ENCODE data around the gene PPME1. TPM values are rescaled to one million over a fixed set of nuclear protein-coding genes. Genes with fewer than 3 reads are reported as not detected.

The PPME1 gene
- 35.9 and 38.1 TPM in 2 replicates for total RNA-seq (2014; rRNA removed; shearing (Covaris generic))

GRCh38 chr11:74170694-74171629 lies at the start of gene PPME1, which contains the start of gene C2CD3:
Gene PPME1 (plus strand): TSS chr11:74171289. CDS start chr11:74171422, 133 bp downstream.
Gene C2CD3 (minus strand): TSS chr11:74171002. CDS start chr11:74170792, 210 bp downstream.

Small RNA genes lying within 50 kb of the gene (small RNA-seq; reads per million reads assigned to genes)
- gene AP002392.1 (not detected), gene RF00409 (not detected)

Other genes with a start within 250 kb of the PPME1 start
- not detected in 2 replicates for gene DNAJB13, start 220.3 kb upstream of the PPME1 start, total RNA-seq (2014; rRNA removed; shearing (Covaris generic))
- 3.0 and 3.1 TPM in 2 replicates for gene UCP2, start 188.4 kb upstream of the PPME1 start, total RNA-seq (2014; rRNA removed; shearing (Covaris generic))
- gene UCP3, start 162.2 kb upstream of the PPME1 start, total RNA-seq (2014; rRNA removed; shearing (Covaris generic)): 1.6 and 2.2 TPM in 2 replicates
- gene C2CD3, start 287 bp upstream of the PPME1 start, total RNA-seq (2014; rRNA removed; shearing (Covaris generic)): 15.8 and 20.4 TPM in 2 replicates
- 0.42 and 0.60 TPM in 2 replicates for gene P4HA3, start 140.4 kb downstream of the PPME1 start, total RNA-seq (2014; rRNA removed; shearing (Covaris generic))
- 0.19 and 0.49 TPM in 2 replicates for gene PGM2L1, start 227.1 kb downstream of the PPME1 start, total RNA-seq (2014; rRNA removed; shearing (Covaris generic))